ENCODE measurements around the gene SAA2.

GRCh38 chr11:18270102-18270501 is 21.6 kb upstream of the SAA2 start:
- TF ChIP-seq CTCF (conservative IDR thresholded peaks at IDR 0.05; ENCODE audit: low read depth, low read length) (no peak), EZH2 (IDR thresholded peaks at IDR 0.05; ENCODE audit: low read length, unreplicated experiment) (no peak), EZH2phosphoT487 (IDR thresholded peaks at IDR 0.05; ENCODE audit: borderline replicate concordance, low read length) (no peak)

Measured in PC-3 (cell line).